SH-SY5Y (cell line): Measurements from ENCODE around the gene PARD3.

ENCODE experiments used
- GATA2 ChIP-seq: IDR thresholded peaks from 2 replicates; pipeline ENCODE4 v1.6.1; 2011; ENCODE audit warnings: mild to moderate bottlenecking, low read depth, low read length
- GATA3 ChIP-seq: IDR thresholded peaks from 2 replicates; pipeline ENCODE4 v1.6.1; 2011; ENCODE audit warnings: low read depth, mild to moderate bottlenecking, low read length, moderate library complexity

DNA sequence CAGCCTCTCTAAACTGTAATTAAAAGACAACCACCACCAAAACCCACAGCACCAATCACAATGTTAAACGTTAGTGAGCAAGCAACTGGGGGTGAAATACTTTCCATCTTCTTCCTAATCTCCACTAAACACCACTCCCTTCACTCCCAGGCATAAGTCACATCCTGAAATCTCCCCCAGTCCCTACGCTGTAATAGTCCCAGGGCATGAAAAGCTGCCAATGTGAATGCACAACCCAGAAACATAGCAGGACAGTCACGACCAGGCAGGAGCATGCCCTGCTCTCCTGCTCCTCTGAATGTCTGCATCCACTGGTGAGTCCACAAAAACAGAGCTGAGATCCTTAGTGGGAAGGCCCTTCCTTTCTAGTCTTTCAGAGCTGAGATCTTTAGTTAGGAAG is 288.9 kb downstream of the PARD3 start:
- TF ChIP-seq GATA2 (no peak), GATA3 (no peak)
